ENCODE results near the gene SLAMF1. TPM values are rescaled to one million over a fixed set of nuclear protein-coding genes. Genes with fewer than 3 reads are reported as not detected.

SLAMF1 gene
- total RNA-seq, 1 donor = not detected

- no peaks in the 10 kb centered on the region for H3K27me3 ChIP-seq (ENCODE audit: insufficient read depth, low read length)
- DNase-seq (ENCODE audit: insufficient read length, low spot score, missing footprints) = no peak
- H3K4me2 ChIP-seq (ENCODE audit: insufficient read depth, low read length) = no peak overlapping the region
- no peaks in the 10 kb centered on the region for H3K36me3 ChIP-seq (ENCODE audit: insufficient read depth, low read length)
- H3K4me1 ChIP-seq (ENCODE audit: insufficient read depth, low read length) = no peaks in the 10 kb centered on the region
- no peaks in the 10 kb centered on the region for H4K20me1 ChIP-seq (ENCODE audit: insufficient read depth, low read length)
- H3K9me3 ChIP-seq (ENCODE audit: low read depth, low read length) = no peaks in the 10 kb centered on the region
- no peaks in the 10 kb centered on the region for H3K79me2 ChIP-seq (ENCODE audit: insufficient read depth, low read length)
- H3K27ac ChIP-seq (ENCODE audit: low read depth, low read length) = no peak overlapping the region
- no peak overlapping the region for H2AFZ ChIP-seq (ENCODE audit: low read length)
- TF ChIP-seq CTCF (IDR thresholded peaks at IDR 0.05; ENCODE audit: extremely low read depth, low read depth, low read length) = no peak
- no peak overlapping the region for H3K4me3 ChIP-seq (ENCODE audit: insufficient read depth, low read length)
Measured at GRCh38 chr1:160625725-160626498, 20.9 kb downstream of the SLAMF1 start.

GRCh38 chr1:160625321-160625720, 21.5 kb downstream of the SLAMF1 start:
- DNase-seq (ENCODE audit: insufficient read length, low spot score, missing footprints) = no peak
- Histone ChIP-seq H3K27me3 (ENCODE audit: insufficient read depth, low read length) (no peaks in the 10 kb centered on the region), H3K9me3 (ENCODE audit: low read depth, low read length) (no peaks in the 10 kb centered on the region), H3K4me3 (ENCODE audit: insufficient read depth, low read length) (no peak overlapping the region), H4K20me1 (ENCODE audit: insufficient read depth, low read length) (no peaks in the 10 kb centered on the region), H3K4me1 (ENCODE audit: insufficient read depth, low read length) (no peaks in the 10 kb centered on the region), H3K27ac (ENCODE audit: low read depth, low read length) (no peak overlapping the region), H3K4me2 (ENCODE audit: insufficient read depth, low read length) (no peak overlapping the region), H3K36me3 (ENCODE audit: insufficient read depth, low read length) (no peaks in the 10 kb centered on the region), H3K79me2 (ENCODE audit: insufficient read depth, low read length) (no peaks in the 10 kb centered on the region), H2AFZ (ENCODE audit: low read length) (no peak overlapping the region)
- TF ChIP-seq CTCF (IDR thresholded peaks at IDR 0.05; ENCODE audit: extremely low read depth, low read depth, low read length) = no peak

- no peaks in the 10 kb centered on the region for H3K4me1 ChIP-seq (ENCODE audit: insufficient read depth, low read length)
- DNase-seq (ENCODE audit: insufficient read length, low spot score, missing footprints) = no peak
- H3K27me3 ChIP-seq (ENCODE audit: insufficient read depth, low read length) = no peaks in the 10 kb centered on the region
- no peak overlapping the region for H2AFZ ChIP-seq (ENCODE audit: low read length)
- no peak overlapping the region for H3K27ac ChIP-seq (ENCODE audit: low read depth, low read length)
- no peak for TF ChIP-seq CTCF (IDR thresholded peaks at IDR 0.05; ENCODE audit: extremely low read depth, low read depth, low read length)
- no peaks in the 10 kb centered on the region for H3K36me3 ChIP-seq (ENCODE audit: insufficient read depth, low read length)
- no peaks in the 10 kb centered on the region for H3K9me3 ChIP-seq (ENCODE audit: low read depth, low read length)
- H3K4me3 ChIP-seq (ENCODE audit: insufficient read depth, low read length) = no peak overlapping the region
- H3K4me2 ChIP-seq (ENCODE audit: insufficient read depth, low read length) = no peak overlapping the region
- H3K79me2 ChIP-seq (ENCODE audit: insufficient read depth, low read length) = no peaks in the 10 kb centered on the region
- no peaks in the 10 kb centered on the region for H4K20me1 ChIP-seq (ENCODE audit: insufficient read depth, low read length)
Measured at GRCh38 chr1:160624464-160624863, 22.4 kb downstream of the SLAMF1 start.

GRCh38 chr1:160623862-160624261, 23.0 kb downstream of the SLAMF1 start:
- Histone ChIP-seq H3K27ac (ENCODE audit: low read depth, low read length) (no peak overlapping the region), H3K27me3 (ENCODE audit: insufficient read depth, low read length) (no peaks in the 10 kb centered on the region), H3K4me1 (ENCODE audit: insufficient read depth, low read length) (no peaks in the 10 kb centered on the region), H3K4me2 (ENCODE audit: insufficient read depth, low read length) (no peak overlapping the region), H3K4me3 (ENCODE audit: insufficient read depth, low read length) (no peak overlapping the region), H4K20me1 (ENCODE audit: insufficient read depth, low read length) (no peaks in the 10 kb centered on the region), H3K79me2 (ENCODE audit: insufficient read depth, low read length) (no peaks in the 10 kb centered on the region), H3K36me3 (ENCODE audit: insufficient read depth, low read length) (no peaks in the 10 kb centered on the region), H3K9me3 (ENCODE audit: low read depth, low read length) (no peaks in the 10 kb centered on the region), H2AFZ (ENCODE audit: low read length) (no peak overlapping the region)
- DNase-seq (ENCODE audit: insufficient read length, low spot score, missing footprints) = no peak
- no peak for TF ChIP-seq CTCF (IDR thresholded peaks at IDR 0.05; ENCODE audit: extremely low read depth, low read depth, low read length)

Data from osteoblast (primary cell).